PC-9 (cell line): ENCODE measurements around the gene OGFRL1. TPM values are rescaled to one million over a fixed set of nuclear protein-coding genes. Genes with fewer than 3 reads are reported as not detected.

Source experiments
- BruUV-seq: library from RNA; stranded (reverse); fragments of 400-500 nt; replicated peaks from 2 replicates; lab custom pipeline; 2021; lab: Mats Ljungman, UMichigan
- CTCF ChIA-PET: fragments of 300-600 bp; sonication (Branson Sonifier 250); formaldehyde crosslinking; loops from one replicate; lab custom pipeline; 2022; ENCODE audit warnings: antibody characterized with exemption; lab: Charles Lee
- POLR2A ChIA-PET: fragments of 300-600 bp; sonication (Branson Sonifier 250); formaldehyde crosslinking; loops from one replicate; lab custom pipeline; 2022; ENCODE audit warnings: antibody characterized with exemption; ENCODE audit not compliant: unreplicated experiment; lab: Charles Lee
- DNase-seq, 2 experiments: peaks; one replicate each; pipeline versions ENCODE4 v3.0.0 to v3.0.0-alpha.2; 2015 to 2022; ENCODE audit warnings: mixed read lengths in 1 of 2
- H2AFZ ChIP-seq: fragments of 200-600 bp; sonication (generic); 2 replicates; pipeline ENCODE4 v1.8.1; 2017; ENCODE audit warnings: antibody characterized with exemption
- H3F3A ChIP-seq: fragments of 200-600 bp; sonication (generic); 2 replicates; pipeline ENCODE4 v1.8.1; 2017; ENCODE audit warnings: antibody characterized with exemption, mild to moderate bottlenecking, low read depth; ENCODE audit not compliant: insufficient read depth
- H3K27ac ChIP-seq: fragments of 200-600 bp; sonication (generic); 2 replicates; pipeline ENCODE4 v1.6.1; 2016; ENCODE audit warnings: mixed run types
- H3K27me3 ChIP-seq: fragments of 200-600 bp; sonication (generic); 2 replicates; pipeline ENCODE4 v1.6.1; 2016; ENCODE audit warnings: low read depth, mixed run types; ENCODE audit not compliant: insufficient read depth
- H3K36me3 ChIP-seq: fragments of 200-600 bp; sonication (generic); 2 replicates; pipeline ENCODE4 v1.6.1; 2016; ENCODE audit warnings: low read depth, mixed run types
- H3K4me1 ChIP-seq: fragments of 200-600 bp; sonication (generic); replicated peaks from 2 replicates; pipeline ENCODE4 v1.6.1; 2016; ENCODE audit warnings: mixed run types; ENCODE audit not compliant: insufficient read depth
- H3K4me2 ChIP-seq: fragments of 200-600 bp; sonication (generic); 2 replicates; pipeline ENCODE4 v1.6.1; 2017; ENCODE audit warnings: mixed run types
- H3K4me3 ChIP-seq: fragments of 200-600 bp; sonication (generic); 2 replicates; pipeline ENCODE4 v1.6.1; 2016; ENCODE audit warnings: mixed run types
- H3K79me2 ChIP-seq: fragments of 200-600 bp; sonication (generic); 2 replicates; pipeline ENCODE4 v1.6.1; 2017; ENCODE audit warnings: low read depth, mixed run types
- H3K9me2 ChIP-seq: fragments of 200-600 bp; sonication (generic); 2 replicates; pipeline ENCODE4 v1.8.1; 2017; ENCODE audit warnings: mild to moderate bottlenecking; ENCODE audit not compliant: insufficient read depth
- H3K9me3 ChIP-seq: fragments of 200-600 bp; sonication (generic); 2 replicates; pipeline ENCODE4 v1.8.1; 2016; ENCODE audit warnings: low read depth; ENCODE audit not compliant: insufficient read depth
- H4K20me1 ChIP-seq: fragments of 200-600 bp; sonication (generic); 2 replicates; pipeline ENCODE4 v1.8.1; 2017; ENCODE audit not compliant: insufficient read depth
- CTCF ChIP-seq: fragments of 200-600 bp; sonication (generic); conservative IDR thresholded peaks from 2 replicates; pipeline ENCODE4 v1.6.1; 2017; ENCODE audit warnings: mixed run types, antibody characterized with exemption, mild to moderate bottlenecking, moderate library complexity
- EZH2 ChIP-seq: fragments of 200-600 bp; sonication (generic); IDR thresholded peaks from 2 replicates; pipeline ENCODE4 v1.8.0; 2017; ENCODE audit warnings: antibody characterized with exemption, low read depth
- intact Hi-C: fragments of 100-400 bp; cut with micrococcal nuclease; formaldehyde crosslinking; loops from one replicate; pipeline ENCODE4 v1.10.0; 2022; ENCODE audit not compliant: unreplicated experiment
- total RNA-seq: library from RNA; stranded (reverse); gene quantifications from 2 replicates; pipeline ENCODE4 v1.2.3, GENCODE V29; 2021

Gene OGFRL1
- total RNA-seq, 1 experiment from 2014 or later: 11.0 TPM

- peaks cover 3% of the 10 kb centered on the region; the same call in 1 of the 2 replicates for H3K9me2 ChIP-seq
- intact Hi-C loops: no loop called here
- no peak for DNase-seq
- no peaks in the 10 kb centered on the region for H4K20me1 ChIP-seq
- ChIA-PET POLR2A (no interaction called here), CTCF (no interaction called here)
- no peaks in the 10 kb centered on the region for H3F3A ChIP-seq
- TF ChIP-seq EZH2 (no peak), CTCF (no peak)
- H3K36me3 ChIP-seq: no peaks in the 10 kb centered on the region
- H3K4me1 ChIP-seq: no peaks in the 10 kb centered on the region
- H3K27ac ChIP-seq: no peak overlapping the region
- H3K4me2 ChIP-seq: no peak overlapping the region
- no peaks in the 10 kb centered on the region for H3K27me3 ChIP-seq
- no peak overlapping the region for H2AFZ ChIP-seq
- H3K79me2 ChIP-seq: no peaks in the 10 kb centered on the region
- BruUV-seq: no TSS peak
- no peak overlapping the region for H3K4me3 ChIP-seq
- no peaks in the 10 kb centered on the region for H3K9me3 ChIP-seq
Measured at GRCh38 chr6:71317441-71317840, 28.8 kb downstream of the OGFRL1 start.

- Histone ChIP-seq H3K9me2 (peaks cover 3% of the 10 kb centered on the region; the same call in 1 of the 2 replicates), H3F3A (no peaks in the 10 kb centered on the region), H3K27me3 (no peaks in the 10 kb centered on the region), H3K27ac (no peak overlapping the region), H3K4me3 (no peak overlapping the region), H3K36me3 (no peaks in the 10 kb centered on the region), H3K4me2 (no peak overlapping the region), H3K9me3 (no peaks in the 10 kb centered on the region), H3K79me2 (no peaks in the 10 kb centered on the region), H3K4me1 (no peaks in the 10 kb centered on the region), H4K20me1 (no peaks in the 10 kb centered on the region), H2AFZ (no peak overlapping the region)
- no peak for DNase-seq
- BruUV-seq: no TSS peak
- intact Hi-C loops: no loop called here
- CTCF ChIA-PET: no interaction called here
- POLR2A ChIA-PET: no interaction called here
- no peak for TF ChIP-seq CTCF
- TF ChIP-seq EZH2: no peak
Measured at GRCh38 chr6:71320041-71320440, 31.4 kb downstream of the OGFRL1 start.

- Histone ChIP-seq H3K36me3 (no peaks in the 10 kb centered on the region), H3K9me3 (no peaks in the 10 kb centered on the region), H4K20me1 (no peaks in the 10 kb centered on the region), H3K27ac (no peak overlapping the region), H3F3A (no peaks in the 10 kb centered on the region), H3K27me3 (no peaks in the 10 kb centered on the region), H3K4me1 (no peaks in the 10 kb centered on the region), H2AFZ (no peak overlapping the region), H3K9me2 (no peaks in the 10 kb centered on the region), H3K4me2 (no peak overlapping the region), H3K79me2 (no peaks in the 10 kb centered on the region), H3K4me3 (no peak overlapping the region)
- intact Hi-C loops: no loop called here
- TF ChIP-seq EZH2 (no peak), CTCF (no peak)
- ChIA-PET POLR2A (no interaction called here), CTCF (no interaction called here)
- BruUV-seq: no TSS peak
- no peak for DNase-seq
Measured at GRCh38 chr6:71321314-71321713, 32.7 kb downstream of the OGFRL1 start.
